ENCODE measurements around the gene COA1. TPM values are rescaled to one million over a fixed set of nuclear protein-coding genes. Genes with fewer than 3 reads are reported as not detected.

Gene COA1
- total RNA-seq, 1 experiment from 2014 or later: 65.5 TPM

- ATAC-seq (no peak), DNase-seq (ENCODE audit: low read depth, low spot score) (no peak)
- intact Hi-C loops (cut with micrococcal nuclease; ENCODE audit: unreplicated experiment) (no loop called here), in situ Hi-C loops (cut with HindIII; ENCODE audit: low pct_unique_long_range_greater_than_20kb, low sequenced_read_pairs) (no loop called here)
- Histone ChIP-seq H3K4me1 (ENCODE audit: control insufficient read depth, insufficient read depth, low read length) (no peaks in the 10 kb centered on the region), H3K27me3 (ENCODE audit: control insufficient read depth, insufficient read depth, low read length) (no peaks in the 10 kb centered on the region), H3K36me3 (ENCODE audit: control insufficient read depth, insufficient read depth, low read length) (no peaks in the 10 kb centered on the region), H3K4me3 (ENCODE audit: low read depth in 2 of 2, low read length in 2 of 2) (no peak overlapping the region), H3K27ac (ENCODE audit: low read length) (no peak overlapping the region), H3K9me3 (ENCODE audit: control insufficient read depth, insufficient read depth, low read depth, low read length) (no peaks in the 10 kb centered on the region)
- CTCF ChIA-PET: no interaction called here
- POLR2A ChIA-PET: no interaction called here
- no TSS peak for BruUV-seq (replicated peaks)
- no peak for TF ChIP-seq REST (IDR thresholded peaks at IDR 0.05; ENCODE audit: insufficient read depth in 1 of 2, low read depth in 2 of 2, low read length in 1 of 2)
- no peak for TF ChIP-seq POLR2AphosphoS5 (IDR thresholded peaks at IDR 0.05; ENCODE audit: low read depth, low read length)
Observed at GRCh38 chr7:43752411-43752810, 23.1 kb upstream of the COA1 start.

DNA sequence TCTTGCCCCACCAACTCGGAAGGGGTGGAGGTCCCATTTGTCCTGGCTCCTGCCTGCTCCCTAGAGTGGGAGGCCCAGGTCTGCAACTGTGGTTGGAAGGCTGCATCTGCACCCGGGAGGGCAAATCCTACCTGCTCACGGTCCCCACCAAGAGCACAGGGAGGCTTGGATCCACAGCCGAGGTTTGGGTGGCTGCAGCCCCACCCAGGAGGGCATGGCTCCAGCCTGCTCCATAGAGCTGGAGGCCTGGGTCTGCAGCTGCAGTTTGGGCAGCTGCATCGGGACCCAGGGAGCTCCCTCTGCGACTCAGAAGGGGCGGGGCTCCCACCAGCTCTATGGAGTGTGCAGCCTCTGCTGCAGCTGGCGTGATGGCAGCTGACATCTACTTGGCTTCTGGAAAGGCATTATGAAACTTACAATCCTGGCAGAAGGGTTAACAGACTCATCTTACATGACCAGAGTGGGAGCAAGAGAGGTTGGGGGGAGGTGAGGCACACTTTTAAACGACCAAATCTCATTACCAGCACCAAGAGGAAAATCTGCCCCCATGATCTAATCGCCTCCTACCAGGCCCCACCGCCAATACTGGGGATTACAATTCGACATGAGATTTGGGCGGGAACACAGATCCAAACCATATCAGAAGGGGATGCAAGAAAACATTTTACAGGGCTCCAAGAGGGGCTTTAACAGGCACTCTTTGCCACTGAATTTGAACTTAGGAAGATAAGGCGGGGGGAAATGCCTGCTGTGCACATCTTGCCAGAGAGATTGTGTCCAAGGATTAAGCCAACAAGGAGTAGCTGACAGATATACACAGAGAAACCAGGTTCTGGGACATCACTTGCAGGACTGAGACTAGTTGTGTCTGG is 20.9 kb upstream of the COA1 start:
- in situ Hi-C loops (cut with HindIII; ENCODE audit: low pct_unique_long_range_greater_than_20kb, low sequenced_read_pairs) (no loop called here), intact Hi-C loops (cut with micrococcal nuclease; ENCODE audit: unreplicated experiment) (no loop called here)
- TF ChIP-seq, protein P1, sequence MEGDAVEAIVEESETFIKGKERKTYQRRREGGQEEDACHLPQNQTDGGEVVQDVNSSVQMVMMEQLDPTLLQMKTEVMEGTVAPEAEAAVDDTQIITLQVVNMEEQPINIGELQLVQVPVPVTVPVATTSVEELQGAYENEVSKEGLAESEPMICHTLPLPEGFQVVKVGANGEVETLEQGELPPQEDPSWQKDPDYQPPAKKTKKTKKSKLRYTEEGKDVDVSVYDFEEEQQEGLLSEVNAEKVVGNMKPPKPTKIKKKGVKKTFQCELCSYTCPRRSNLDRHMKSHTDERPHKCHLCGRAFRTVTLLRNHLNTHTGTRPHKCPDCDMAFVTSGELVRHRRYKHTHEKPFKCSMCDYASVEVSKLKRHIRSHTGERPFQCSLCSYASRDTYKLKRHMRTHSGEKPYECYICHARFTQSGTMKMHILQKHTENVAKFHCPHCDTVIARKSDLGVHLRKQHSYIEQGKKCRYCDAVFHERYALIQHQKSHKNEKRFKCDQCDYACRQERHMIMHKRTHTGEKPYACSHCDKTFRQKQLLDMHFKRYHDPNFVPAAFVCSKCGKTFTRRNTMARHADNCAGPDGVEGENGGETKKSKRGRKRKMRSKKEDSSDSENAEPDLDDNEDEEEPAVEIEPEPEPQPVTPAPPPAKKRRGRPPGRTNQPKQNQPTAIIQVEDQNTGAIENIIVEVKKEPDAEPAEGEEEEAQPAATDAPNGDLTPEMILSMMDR (IDR thresholded peaks at IDR 0.05): no peak
- TF ChIP-seq SIN3A (IDR thresholded peaks at IDR 0.05; ENCODE audit: borderline replicate concordance, insufficient read depth, low read depth, low read length) (no peak), REST (IDR thresholded peaks at IDR 0.05; ENCODE audit: insufficient read depth in 1 of 2, low read depth in 2 of 2, low read length in 1 of 2) (no peak), POLR2AphosphoS5 (IDR thresholded peaks at IDR 0.05; ENCODE audit: low read depth, low read length) (no peak), TCF7L2 (IDR thresholded peaks at IDR 0.05; ENCODE audit: low read depth, low read length) (no peak)
- ChIA-PET CTCF (no interaction called here), POLR2A (no interaction called here)
- no peak for ATAC-seq
- H3K4me1 ChIP-seq (ENCODE audit: control insufficient read depth, insufficient read depth, low read length): no peaks in the 10 kb centered on the region
- no peak overlapping the region for H3K27ac ChIP-seq (ENCODE audit: low read length)
- no peaks in the 10 kb centered on the region for H3K36me3 ChIP-seq (ENCODE audit: control insufficient read depth, insufficient read depth, low read length)
- no peak for DNase-seq (ENCODE audit: low read depth, low spot score)
- H3K27me3 ChIP-seq (ENCODE audit: control insufficient read depth, insufficient read depth, low read length): no peaks in the 10 kb centered on the region
- no peak overlapping the region for H3K4me3 ChIP-seq (ENCODE audit: low read depth in 2 of 2, low read length in 2 of 2)
- no TSS peak for BruUV-seq (replicated peaks)
- no peaks in the 10 kb centered on the region for H3K9me3 ChIP-seq (ENCODE audit: control insufficient read depth, insufficient read depth, low read depth, low read length)
